Ascending aorta (tissue), 2 donors: ENCODE measurements around the gene BRPF3. TPM values are rescaled to one million over a fixed set of nuclear protein-coding genes. Genes with fewer than 3 reads are reported as not detected.

Experiments used
- DNase-seq, 2 donors: peaks; one replicate each; pipeline ENCODE4 v3.0.0-alpha.2; 2019; ENCODE audit warnings: low spot score in 2 of 2
- H3K27ac ChIP-seq, 2 donors: fragments of 200-600 bp; sonication (generic); one replicate each; pipeline ENCODE4 v1.5.1; 2016 to 2017; ENCODE audit warnings: mild to moderate bottlenecking in 1 of 2
- H3K27me3 ChIP-seq: fragments of 200-600 bp; sonication (generic); one replicate; pipeline ENCODE4 v1.5.1; 2017
- H3K36me3 ChIP-seq, 2 donors: fragments of 200-600 bp; sonication (generic); one replicate each; pipeline ENCODE4 v1.5.1; 2016
- H3K4me1 ChIP-seq, 2 donors: fragments of 200-600 bp; sonication (generic); one replicate each; pipeline ENCODE4 v1.5.1; 2016 to 2017; ENCODE audit warnings: mild to moderate bottlenecking in 1 of 2
- H3K4me3 ChIP-seq, 2 donors: fragments of 200-600 bp; sonication (generic); one replicate each; pipeline ENCODE4 v1.5.1; 2016 to 2017; ENCODE audit warnings: mild to moderate bottlenecking in 1 of 2
- H3K9me3 ChIP-seq, 2 donors: fragments of 200-600 bp; sonication (generic); one replicate each; pipeline ENCODE4 v1.5.1; 2016
- intact Hi-C: fragments of 100-400 bp; cut with DNase I; formaldehyde crosslinking; loops from one replicate; pipeline ENCODE4 v1.15.1; 2023
- total RNA-seq: library from RNA; depleted of rRNA; stranded (reverse); fragments of >200 nt; gene quantifications from one replicate; pipeline ENCODE4 v1.1.0, GENCODE V29; 2016
- TF ChIP-seq, protein P1 (sequence below), 3 experiments: fragments of 200-600 bp in 2 of 3; fragments of 450-650 bp in 1 of 3; sonication (generic) in 2 of 3; IDR thresholded peaks; one replicate each; pipeline ENCODE4 v1.5.1; 2016 to 2019; ENCODE audit warnings: antibody characterized with exemption in 3 of 3, mild to moderate bottlenecking in 1 of 3, moderate library complexity in 1 of 3

BRPF3 gene
- total RNA-seq, 1 donor from 2014 or later, result 26.5 TPM

DNA sequence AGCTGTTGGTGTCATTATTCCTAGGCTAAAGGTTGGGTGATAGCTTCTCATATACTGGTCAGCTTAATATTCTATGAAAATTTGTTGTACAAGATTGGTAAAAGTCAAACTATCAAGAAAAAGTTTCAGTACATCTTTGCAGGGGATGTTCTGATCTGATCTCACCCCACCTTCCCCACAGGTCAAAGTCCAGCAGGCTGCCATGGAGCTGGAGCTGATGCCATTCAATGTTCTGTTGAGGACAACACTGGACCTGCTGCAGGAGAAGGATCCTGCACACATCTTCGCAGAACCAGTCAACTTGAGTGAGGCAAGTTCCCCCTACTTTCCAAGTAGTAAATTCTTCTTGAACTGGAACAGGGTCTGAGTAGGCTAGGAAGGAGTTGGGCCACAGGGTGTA, 13.1 kb downstream of the BRPF3 start:
- H3K9me3 ChIP-seq, result no peaks in the 10 kb centered on the region
- H3K4me3 ChIP-seq, result no peak overlapping the region
- DNase-seq, result no peak
- no peaks in the 10 kb centered on the region for H3K27me3 ChIP-seq
- no peak overlapping the region for H3K27ac ChIP-seq
- TF ChIP-seq, protein P1, sequence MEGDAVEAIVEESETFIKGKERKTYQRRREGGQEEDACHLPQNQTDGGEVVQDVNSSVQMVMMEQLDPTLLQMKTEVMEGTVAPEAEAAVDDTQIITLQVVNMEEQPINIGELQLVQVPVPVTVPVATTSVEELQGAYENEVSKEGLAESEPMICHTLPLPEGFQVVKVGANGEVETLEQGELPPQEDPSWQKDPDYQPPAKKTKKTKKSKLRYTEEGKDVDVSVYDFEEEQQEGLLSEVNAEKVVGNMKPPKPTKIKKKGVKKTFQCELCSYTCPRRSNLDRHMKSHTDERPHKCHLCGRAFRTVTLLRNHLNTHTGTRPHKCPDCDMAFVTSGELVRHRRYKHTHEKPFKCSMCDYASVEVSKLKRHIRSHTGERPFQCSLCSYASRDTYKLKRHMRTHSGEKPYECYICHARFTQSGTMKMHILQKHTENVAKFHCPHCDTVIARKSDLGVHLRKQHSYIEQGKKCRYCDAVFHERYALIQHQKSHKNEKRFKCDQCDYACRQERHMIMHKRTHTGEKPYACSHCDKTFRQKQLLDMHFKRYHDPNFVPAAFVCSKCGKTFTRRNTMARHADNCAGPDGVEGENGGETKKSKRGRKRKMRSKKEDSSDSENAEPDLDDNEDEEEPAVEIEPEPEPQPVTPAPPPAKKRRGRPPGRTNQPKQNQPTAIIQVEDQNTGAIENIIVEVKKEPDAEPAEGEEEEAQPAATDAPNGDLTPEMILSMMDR (IDR thresholded peaks at IDR 0.05), result no peak
- peaks cover 73 to 93% of the 10 kb centered on the region in 2 donors for H3K36me3 ChIP-seq
- intact Hi-C loops, result no loop called here
- no peaks in the 10 kb centered on the region for H3K4me1 ChIP-seq

DNA sequence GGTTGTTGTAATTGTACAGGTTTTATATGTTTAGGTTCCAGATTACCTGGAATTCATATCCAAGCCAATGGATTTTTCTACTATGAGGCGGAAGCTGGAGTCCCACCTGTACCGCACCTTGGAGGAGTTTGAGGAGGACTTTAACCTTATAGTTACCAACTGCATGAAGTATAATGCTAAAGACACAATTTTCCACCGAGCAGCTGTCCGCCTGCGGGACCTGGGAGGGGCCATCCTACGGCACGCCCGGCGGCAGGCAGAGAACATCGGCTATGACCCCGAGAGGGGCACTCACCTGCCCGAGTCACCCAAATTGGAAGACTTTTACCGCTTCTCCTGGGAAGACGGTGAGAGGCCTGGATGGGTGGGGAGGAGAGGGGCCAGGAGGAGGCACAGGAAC, 13.6 kb downstream of the BRPF3 start:
- DNase-seq, result no peak
- H3K9me3 ChIP-seq, result no peaks in the 10 kb centered on the region
- H3K27ac ChIP-seq, result no peak overlapping the region
- no peak overlapping the region for H3K4me3 ChIP-seq
- H3K27me3 ChIP-seq, result no peaks in the 10 kb centered on the region
- peaks cover 73 to 93% of the 10 kb centered on the region in 2 donors for H3K36me3 ChIP-seq
- H3K4me1 ChIP-seq, result no peaks in the 10 kb centered on the region
- TF ChIP-seq, protein P1 (IDR thresholded peaks at IDR 0.05), result no peak
- intact Hi-C loops, result no loop called here

DNA sequence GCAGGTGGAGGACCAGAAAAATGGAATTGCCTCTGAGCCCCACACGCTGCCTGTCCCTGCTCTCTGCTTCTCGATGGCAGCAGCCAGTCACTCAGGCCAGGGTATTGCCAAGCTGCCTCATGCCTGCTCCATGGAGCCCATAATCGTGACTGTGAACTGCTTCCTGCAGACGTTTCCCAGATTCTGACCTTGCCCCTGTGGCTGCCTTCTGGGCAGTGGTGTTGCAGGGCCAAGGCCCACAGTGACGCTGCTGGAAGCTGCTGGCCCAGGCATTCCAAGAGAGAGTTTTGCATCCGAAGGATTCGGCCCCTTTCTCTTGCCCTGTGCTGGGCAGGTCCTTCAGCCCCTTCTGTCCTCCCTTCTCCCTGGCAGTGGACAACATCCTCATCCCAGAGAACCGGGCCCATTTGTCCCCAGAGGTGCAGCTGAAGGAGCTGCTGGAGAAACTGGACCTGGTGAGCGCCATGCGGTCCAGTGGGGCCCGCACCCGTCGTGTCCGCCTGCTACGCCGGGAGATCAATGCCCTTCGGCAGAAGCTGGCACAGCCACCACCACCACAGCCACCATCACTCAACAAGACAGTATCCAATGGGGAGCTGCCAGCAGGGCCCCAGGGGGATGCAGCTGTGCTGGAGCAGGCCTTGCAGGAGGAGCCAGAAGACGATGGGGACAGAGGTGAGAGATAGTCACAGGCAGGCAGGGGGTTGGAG, 14.5 kb downstream of the BRPF3 start:
- intact Hi-C loops, result no loop called here
- TF ChIP-seq, protein P1 (IDR thresholded peaks at IDR 0.05), result no peak
- H3K27ac ChIP-seq, result no peak overlapping the region

DNA sequence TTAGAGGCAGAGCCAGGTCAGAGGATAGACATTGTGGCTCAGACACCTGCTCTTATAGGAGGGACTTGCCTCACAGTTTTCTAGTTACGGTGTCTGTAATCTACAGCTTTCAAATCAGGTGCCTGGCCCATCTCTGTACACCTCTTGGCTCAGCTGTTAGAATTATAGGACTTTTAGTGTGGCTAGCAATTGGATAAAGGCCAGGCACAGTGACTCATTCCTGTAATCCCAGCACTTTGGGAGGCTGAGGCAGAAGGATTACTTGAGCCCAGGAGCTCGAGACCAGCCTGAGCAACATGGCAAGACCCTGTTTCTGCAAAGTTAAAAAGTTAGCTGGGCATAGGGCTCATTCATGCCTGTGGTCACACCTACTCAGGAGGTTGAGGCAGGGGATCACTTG, 20.0 kb downstream of the BRPF3 start:
- peaks cover 66 to 78% of the 10 kb centered on the region in 2 donors for H3K36me3 ChIP-seq
- TF ChIP-seq, protein P1 (IDR thresholded peaks at IDR 0.05), result no peak
- H3K9me3 ChIP-seq, result no peaks in the 10 kb centered on the region
- DNase-seq, result no peak
- intact Hi-C loops, result no loop called here
- no peak overlapping the region for H3K27ac ChIP-seq
- no peaks in the 10 kb centered on the region for H3K4me1 ChIP-seq
- no peaks in the 10 kb centered on the region for H3K27me3 ChIP-seq
- H3K4me3 ChIP-seq, result no peak overlapping the region

More for the DNA sequence above, 14.5 kb downstream of the BRPF3 start:
- Histone ChIP-seq H3K9me3 (no peaks in the 10 kb centered on the region), H3K36me3 (peaks cover 79 to 92% of the 10 kb centered on the region in 2 donors), H3K27me3 (no peaks in the 10 kb centered on the region), H3K4me3 (no peak overlapping the region), H3K4me1 (no peaks in the 10 kb centered on the region)
- no peak for DNase-seq

DNA sequence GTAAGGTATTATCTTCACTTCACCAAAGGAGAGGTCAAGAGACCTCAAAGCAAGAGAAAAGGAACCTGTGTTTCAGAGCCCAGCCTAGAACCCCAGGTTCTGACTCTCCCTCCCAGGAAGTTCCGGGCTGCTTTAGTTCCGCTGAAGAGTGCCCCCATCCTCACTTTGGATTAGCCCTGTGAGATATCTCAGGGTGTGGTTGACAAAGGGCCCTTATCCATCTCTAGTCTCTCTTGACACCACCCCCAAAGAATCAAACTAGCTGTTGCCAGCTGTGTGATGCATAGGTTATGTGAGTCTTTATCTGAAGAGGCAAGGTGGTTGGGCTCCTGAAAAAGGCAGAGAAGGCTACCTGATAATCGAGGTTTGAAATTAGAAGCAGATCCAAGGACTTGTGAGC, 20.6 kb downstream of the BRPF3 start:
- no peak for DNase-seq
- peaks cover 63 to 77% of the 10 kb centered on the region in 2 donors for H3K36me3 ChIP-seq
- TF ChIP-seq, protein P1 (IDR thresholded peaks at IDR 0.05), result no peak
- no peaks in the 10 kb centered on the region for H3K27me3 ChIP-seq
- no peak overlapping the region for H3K27ac ChIP-seq
- H3K4me1 ChIP-seq, result no peaks in the 10 kb centered on the region
- intact Hi-C loops, result no loop called here
- no peaks in the 10 kb centered on the region for H3K9me3 ChIP-seq
- H3K4me3 ChIP-seq, result no peak overlapping the region
